Stimulated activated CD8-positive, alpha-beta memory T cell treated with anti-CD3 and anti-CD28 coated beads, Interleukin-12 subunit alpha, Interleukin-12 subunit beta, amount 100 ng/mL, for 1 hour (primary cell): ENCODE results near the gene TMEM108.
"Not testable (repeated sequence)": the region's sequence is repeated elsewhere in the genome, so short reads cannot be mapped to it uniquely, and the experiment has no call there.

ENCODE experiments used
- DNase-seq: peaks from one replicate; pipeline ENCODE4 v3.0.0-alpha.2; 2020; ENCODE audit warnings: low read depth

Gene TMEM108

GRCh38 chr3:133038089-133038730 lies at the start of gene TMEM108:
TMEM108 (plus strand) TSS chr3:133038391.
- DNase-seq: no peak

- no peak for DNase-seq
Measured at GRCh38 chr3:132995971-132996370, 42.2 kb upstream of the TMEM108 start.

GRCh38 chr3:132997404-132998185 lies 40.6 kb upstream of the TMEM108 start:
- DNase-seq: no peak

- DNase-seq: not testable (repeated sequence)
Measured at GRCh38 chr3:133005032-133005431, 33.2 kb upstream of the TMEM108 start.

GRCh38 chr3:133007601-133008000 lies 30.6 kb upstream of the TMEM108 start:
- no peak for DNase-seq

- no peak for DNase-seq
Measured at GRCh38 chr3:133014325-133014724, 23.9 kb upstream of the TMEM108 start.

- not testable (repeated sequence) for DNase-seq
Measured at GRCh38 chr3:133015573-133015972, 22.6 kb upstream of the TMEM108 start.

GRCh38 chr3:133016838-133017309 lies 21.3 kb upstream of the TMEM108 start:
- DNase-seq: no peak

GRCh38 chr3:133018921-133019320 lies 19.3 kb upstream of the TMEM108 start:
- DNase-seq: no peak

- no peak for DNase-seq
Measured at GRCh38 chr3:133021206-133021605, 17.0 kb upstream of the TMEM108 start.

- DNase-seq: no peak
Measured at GRCh38 chr3:133023362-133023761, 14.8 kb upstream of the TMEM108 start.

- DNase-seq: no peak
Measured at GRCh38 chr3:133025546-133025945, 12.6 kb upstream of the TMEM108 start.

GRCh38 chr3:133032301-133032700 lies 5.9 kb upstream of the TMEM108 start:
- DNase-seq: no peak

- no peak for DNase-seq
Measured at GRCh38 chr3:133037436-133037835, 755 bp upstream of the TMEM108 start.

GRCh38 chr3:133038731-133039375 lies 662 bp downstream of the TMEM108 start:
- no peak for DNase-seq

- no peak for DNase-seq
Measured at GRCh38 chr3:133040696-133041523, 2.7 kb downstream of the TMEM108 start.

GRCh38 chr3:133041524-133041829 lies 3.3 kb downstream of the TMEM108 start:
- DNase-seq: no peak

GRCh38 chr3:133042778-133043177 lies 4.6 kb downstream of the TMEM108 start:
- no peak for DNase-seq

- DNase-seq: no peak
Measured at GRCh38 chr3:133047980-133048379, 9.8 kb downstream of the TMEM108 start.

- DNase-seq: no peak
Measured at GRCh38 chr3:133049491-133049890, 11.3 kb downstream of the TMEM108 start.

GRCh38 chr3:133050891-133051290 lies 12.7 kb downstream of the TMEM108 start:
- DNase-seq: no peak

- no peak for DNase-seq
Measured at GRCh38 chr3:133053532-133053931, 15.3 kb downstream of the TMEM108 start.
